Right atrium auricular region (tissue), 2 donors: Measurements from ENCODE around the gene ATP10A. TPM values are rescaled to one million over a fixed set of nuclear protein-coding genes. Genes with fewer than 3 reads are reported as not detected.

ENCODE experiments used
- DNase-seq: peaks from one replicate; pipeline ENCODE4 v3.0.0-alpha.2; 2019; ENCODE audit warnings: low spot score
- H3K27ac ChIP-seq, 2 donors: fragments of 200-600 bp; sonication (generic); 1 replicate in 1 of 2; 2 replicates in 1 of 2; pipeline ENCODE4 v1.5.1; 2016 to 2019
- H3K27me3 ChIP-seq, 2 donors: fragments of 200-600 bp; sonication (generic); one replicate each; pipeline versions ENCODE4 v1.5.1 to v1.6.0; 2017 to 2019
- H3K36me3 ChIP-seq: fragments of 200-600 bp; sonication (generic); one replicate; pipeline ENCODE4 v1.5.1; 2016
- H3K4me1 ChIP-seq, 2 donors: fragments of 200-600 bp; sonication (generic); one replicate each; pipeline versions ENCODE4 v1.5.1 to v1.6.0; 2017 to 2019
- H3K4me3 ChIP-seq, 2 donors: fragments of 200-600 bp; sonication (generic); 1 replicate in 1 of 2; 2 replicates in 1 of 2; pipeline ENCODE4 v1.5.1; 2017 to 2019; ENCODE audit warnings: mild to moderate bottlenecking in 1 of 2, moderate library complexity in 1 of 2
- H3K9me3 ChIP-seq, 2 donors: fragments of 200-600 bp; sonication (generic); one replicate each; pipeline ENCODE4 v1.5.1; 2019
- total RNA-seq, 2 donors: library from RNA; depleted of rRNA; stranded (reverse); fragments of >200 nt; gene quantifications; one replicate each; pipeline ENCODE4 v1.1.0, GENCODE V29; 2016
- TF ChIP-seq, protein P1 (sequence below), 2 donors: fragments of 200-600 bp; sonication (generic); IDR thresholded peaks; one replicate each; pipeline ENCODE4 v1.5.1; 2019; ENCODE audit warnings: antibody characterized with exemption in 2 of 2

Gene ATP10A
- total RNA-seq, 2 donors from 2014 or later = 3.2 to 6.0 TPM

- peaks cover 0 to 23% of the 10 kb centered on the region in 2 donors for H3K4me1 ChIP-seq
- H3K27ac ChIP-seq = no peak overlapping the region
- DNase-seq = no peak
- H3K4me3 ChIP-seq = no peak overlapping the region
- TF ChIP-seq, protein P1, sequence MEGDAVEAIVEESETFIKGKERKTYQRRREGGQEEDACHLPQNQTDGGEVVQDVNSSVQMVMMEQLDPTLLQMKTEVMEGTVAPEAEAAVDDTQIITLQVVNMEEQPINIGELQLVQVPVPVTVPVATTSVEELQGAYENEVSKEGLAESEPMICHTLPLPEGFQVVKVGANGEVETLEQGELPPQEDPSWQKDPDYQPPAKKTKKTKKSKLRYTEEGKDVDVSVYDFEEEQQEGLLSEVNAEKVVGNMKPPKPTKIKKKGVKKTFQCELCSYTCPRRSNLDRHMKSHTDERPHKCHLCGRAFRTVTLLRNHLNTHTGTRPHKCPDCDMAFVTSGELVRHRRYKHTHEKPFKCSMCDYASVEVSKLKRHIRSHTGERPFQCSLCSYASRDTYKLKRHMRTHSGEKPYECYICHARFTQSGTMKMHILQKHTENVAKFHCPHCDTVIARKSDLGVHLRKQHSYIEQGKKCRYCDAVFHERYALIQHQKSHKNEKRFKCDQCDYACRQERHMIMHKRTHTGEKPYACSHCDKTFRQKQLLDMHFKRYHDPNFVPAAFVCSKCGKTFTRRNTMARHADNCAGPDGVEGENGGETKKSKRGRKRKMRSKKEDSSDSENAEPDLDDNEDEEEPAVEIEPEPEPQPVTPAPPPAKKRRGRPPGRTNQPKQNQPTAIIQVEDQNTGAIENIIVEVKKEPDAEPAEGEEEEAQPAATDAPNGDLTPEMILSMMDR (IDR thresholded peaks at IDR 0.05) = no peak
- no peaks in the 10 kb centered on the region for H3K27me3 ChIP-seq
- no peaks in the 10 kb centered on the region for H3K36me3 ChIP-seq
- no peaks in the 10 kb centered on the region for H3K9me3 ChIP-seq
Observed at GRCh38 chr15:25742041-25742730, 120.9 kb downstream of the ATP10A start.

DNA sequence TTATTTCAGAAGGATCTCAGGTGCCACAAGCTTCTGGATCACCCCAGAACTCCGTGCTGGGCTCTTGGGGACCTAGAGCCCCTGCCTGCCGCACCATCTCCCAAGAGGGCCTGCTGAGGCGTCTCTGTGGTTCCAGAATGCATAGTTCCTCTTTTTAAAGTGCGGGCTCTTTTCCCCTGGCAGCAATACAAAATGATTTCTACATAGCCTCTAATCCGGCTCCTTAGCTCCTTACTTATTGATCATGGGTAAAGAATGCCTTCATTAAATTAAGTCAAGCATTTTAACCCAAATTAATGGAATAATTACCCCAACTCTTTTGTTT is 121.9 kb downstream of the ATP10A start:
- no peak overlapping the region for H3K4me3 ChIP-seq
- no peak for DNase-seq
- peaks cover 0 to 31% of the 10 kb centered on the region in 2 donors for H3K4me1 ChIP-seq
- no peaks in the 10 kb centered on the region for H3K36me3 ChIP-seq
- TF ChIP-seq, protein P1 (IDR thresholded peaks at IDR 0.05) = no peak
- H3K9me3 ChIP-seq = no peaks in the 10 kb centered on the region
- no peak overlapping the region for H3K27ac ChIP-seq
- no peaks in the 10 kb centered on the region for H3K27me3 ChIP-seq

DNA sequence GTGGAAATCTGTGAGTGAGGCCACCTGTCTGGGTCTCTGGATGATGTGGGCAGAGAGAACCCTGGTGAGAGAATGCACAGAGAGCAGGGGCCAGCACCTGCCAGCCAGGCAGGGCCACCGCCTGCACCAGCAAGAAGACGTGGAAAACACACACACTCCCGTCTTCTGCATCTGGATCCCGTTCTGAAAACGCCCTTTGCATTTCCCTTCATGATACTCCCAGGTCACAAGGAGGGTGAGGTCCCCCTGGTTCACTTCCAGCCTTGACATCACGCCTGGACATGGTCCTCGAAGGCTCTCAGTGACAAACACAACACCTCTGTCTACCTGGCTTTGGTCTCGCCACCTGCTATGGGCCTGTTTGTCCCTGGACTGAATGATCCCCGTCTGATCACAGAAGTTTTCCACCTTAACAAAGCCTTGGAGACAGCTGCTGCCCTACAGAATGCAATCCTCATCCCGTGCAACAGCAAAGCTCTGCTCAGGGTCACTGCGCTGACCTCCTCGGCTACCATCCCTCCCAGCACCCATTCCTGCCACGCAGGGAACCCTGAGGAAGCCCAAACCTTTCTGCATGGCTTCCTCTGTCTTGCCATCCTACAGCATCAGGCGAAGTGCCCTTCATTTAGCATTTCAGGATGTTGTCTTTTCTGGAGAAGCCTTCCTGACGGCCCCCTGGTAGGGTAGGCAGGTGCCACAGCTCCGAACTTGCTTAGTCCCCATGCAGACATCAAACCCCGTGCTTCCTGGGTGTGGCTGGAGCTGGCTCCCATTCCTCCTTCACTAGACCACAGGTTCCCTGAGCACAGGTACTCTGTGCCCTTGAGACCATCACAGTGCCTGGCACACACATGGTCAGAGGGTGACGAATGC is 122.5 kb downstream of the ATP10A start:
- TF ChIP-seq, protein P1 (IDR thresholded peaks at IDR 0.05) = no peak
- peaks cover 0 to 35% of the 10 kb centered on the region in 2 donors for H3K4me1 ChIP-seq
- H3K4me3 ChIP-seq = no peak overlapping the region
- no peaks in the 10 kb centered on the region for H3K27me3 ChIP-seq
- no peaks in the 10 kb centered on the region for H3K9me3 ChIP-seq
- no peak overlapping the region for H3K27ac ChIP-seq
- H3K36me3 ChIP-seq = no peaks in the 10 kb centered on the region
- no peak for DNase-seq

DNA sequence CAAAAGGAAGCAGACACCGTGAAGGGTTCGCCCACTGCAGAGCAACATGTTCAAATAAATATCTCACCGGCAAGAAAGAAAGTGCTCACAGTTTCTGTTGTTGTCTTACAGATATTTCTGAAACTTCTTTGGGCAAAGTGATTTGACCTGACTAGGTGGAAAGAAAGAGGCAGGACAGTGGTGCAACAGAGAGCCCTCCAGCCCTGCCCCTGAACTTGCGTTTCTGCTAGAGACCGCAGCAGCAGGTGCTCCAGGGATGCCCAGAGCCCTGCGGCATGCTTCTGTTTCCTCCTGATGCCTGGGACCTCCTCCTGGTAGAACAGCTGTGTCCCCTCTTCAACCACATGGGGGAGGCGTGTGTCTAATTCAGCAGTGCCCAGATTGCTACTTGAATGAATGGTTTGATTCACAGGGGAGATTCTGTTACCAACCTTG is 123.4 kb downstream of the ATP10A start:
- TF ChIP-seq, protein P1 (IDR thresholded peaks at IDR 0.05) = peak in 1 of 2 donors; percentile 54
- no peak for DNase-seq
- peaks cover 0 to 35% of the 10 kb centered on the region in 2 donors for H3K4me1 ChIP-seq

GRCh38 chr15:25738171-25738965 is 124.8 kb downstream of the ATP10A start:
- H3K27me3 ChIP-seq = no peaks in the 10 kb centered on the region
- H3K9me3 ChIP-seq = no peaks in the 10 kb centered on the region
- H3K4me1 ChIP-seq = peaks cover 0 to 35% of the 10 kb centered on the region in 2 donors
- H3K4me3 ChIP-seq = no peak overlapping the region
- no peak for DNase-seq
- no peaks in the 10 kb centered on the region for H3K36me3 ChIP-seq
- H3K27ac ChIP-seq = peak overlapping the region; percentile 31 to 38
- TF ChIP-seq, protein P1 (IDR thresholded peaks at IDR 0.05) = no peak

More for the DNA sequence above, 123.4 kb downstream of the ATP10A start:
- Histone ChIP-seq H3K36me3 (no peaks in the 10 kb centered on the region), H3K9me3 (no peaks in the 10 kb centered on the region), H3K27ac (no peak overlapping the region), H3K4me3 (no peak overlapping the region), H3K27me3 (no peaks in the 10 kb centered on the region)
